Measurements from ENCODE around the gene SLC25A26.
"Not testable (repeated sequence)": the region's sequence is repeated elsewhere in the genome, so short reads cannot be mapped to it uniquely, and the experiment has no call there.

SLC25A26 gene, protein sequence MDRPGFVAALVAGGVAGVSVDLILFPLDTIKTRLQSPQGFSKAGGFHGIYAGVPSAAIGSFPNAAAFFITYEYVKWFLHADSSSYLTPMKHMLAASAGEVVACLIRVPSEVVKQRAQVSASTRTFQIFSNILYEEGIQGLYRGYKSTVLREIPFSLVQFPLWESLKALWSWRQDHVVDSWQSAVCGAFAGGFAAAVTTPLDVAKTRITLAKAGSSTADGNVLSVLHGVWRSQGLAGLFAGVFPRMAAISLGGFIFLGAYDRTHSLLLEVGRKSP

GRCh38 chr3:66220602-66221377, at the start of gene SLC25A26:
TSS of gene SLC25A26 (plus strand) at chr3:66221001. CDS start at chr3:66221095, 94 bp downstream.
- peak; percentile 89 for DNase-seq

- DNase-seq: no peak
These were observed 48.4 kb upstream of the SLC25A26 start for GRCh38 chr3:66172394-66172793.

DNA sequence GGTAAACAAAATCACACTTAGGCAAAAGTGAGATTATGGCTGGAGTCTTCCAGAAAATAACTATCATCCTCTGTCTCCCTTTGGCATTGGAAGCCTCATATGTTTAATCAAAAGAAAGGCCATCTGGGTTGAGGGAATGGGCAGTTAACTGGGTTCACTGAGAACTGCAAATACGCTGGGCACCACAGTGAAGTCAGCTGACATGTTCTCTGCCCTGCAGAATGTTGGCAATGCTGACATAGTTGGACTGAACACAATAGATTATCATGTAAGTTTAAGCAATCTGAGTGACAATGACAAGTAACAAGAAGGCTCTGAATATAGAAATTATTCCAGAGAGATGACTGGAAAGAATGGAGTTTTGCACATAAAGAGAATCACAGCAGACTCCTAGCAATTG, 43.8 kb upstream of the SLC25A26 start:
- no peak for DNase-seq

GRCh38 chr3:66178206-66178605, 42.6 kb upstream of the SLC25A26 start:
- DNase-seq: no peak

DNA sequence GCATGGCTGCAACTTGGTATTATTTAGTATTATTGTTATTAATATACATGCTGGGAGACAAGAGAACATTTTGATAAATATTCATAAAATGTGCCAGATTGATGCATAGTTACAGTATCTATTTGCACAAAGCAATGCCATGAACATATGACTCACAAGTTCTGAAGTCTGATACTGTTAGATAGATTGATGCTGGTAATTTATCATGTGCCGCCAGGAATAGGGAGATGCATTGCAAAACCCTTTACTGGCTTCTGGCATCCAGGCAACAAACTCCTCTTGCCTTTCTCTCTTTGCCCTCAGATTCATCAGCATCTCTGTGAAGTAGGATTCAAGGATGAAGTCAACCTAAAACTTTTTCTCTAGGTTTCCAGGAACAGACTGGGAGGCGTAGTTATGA, 41.0 kb upstream of the SLC25A26 start:
- no peak for DNase-seq

- DNase-seq: no peak
These were observed 39.0 kb upstream of the SLC25A26 start for GRCh38 chr3:66181764-66182163.

DNA sequence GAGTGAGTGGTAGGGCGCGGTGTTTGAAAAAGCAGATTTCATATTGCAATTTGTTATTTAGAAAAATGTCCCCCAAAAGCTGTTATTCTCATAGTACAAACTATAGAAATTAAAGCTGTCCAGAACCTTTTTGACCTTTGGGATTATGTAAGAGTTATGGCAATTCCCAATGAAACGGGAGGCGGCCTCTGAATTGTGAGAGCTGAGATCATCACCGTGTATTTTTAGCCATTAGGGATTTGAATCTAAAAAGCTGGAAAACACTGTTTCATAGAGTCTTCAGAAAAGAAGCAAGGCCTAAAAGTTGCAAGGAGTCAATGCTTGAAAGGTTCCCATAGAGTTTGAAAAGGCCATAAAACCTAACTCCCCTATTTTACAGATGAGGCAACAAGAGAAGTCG, 38.6 kb upstream of the SLC25A26 start:
- no peak for DNase-seq

GRCh38 chr3:66186545-66186944, 34.3 kb upstream of the SLC25A26 start:
- DNase-seq: no peak

GRCh38 chr3:66195347-66195783, 25.4 kb upstream of the SLC25A26 start:
- peak; percentile 71 for DNase-seq

DNA sequence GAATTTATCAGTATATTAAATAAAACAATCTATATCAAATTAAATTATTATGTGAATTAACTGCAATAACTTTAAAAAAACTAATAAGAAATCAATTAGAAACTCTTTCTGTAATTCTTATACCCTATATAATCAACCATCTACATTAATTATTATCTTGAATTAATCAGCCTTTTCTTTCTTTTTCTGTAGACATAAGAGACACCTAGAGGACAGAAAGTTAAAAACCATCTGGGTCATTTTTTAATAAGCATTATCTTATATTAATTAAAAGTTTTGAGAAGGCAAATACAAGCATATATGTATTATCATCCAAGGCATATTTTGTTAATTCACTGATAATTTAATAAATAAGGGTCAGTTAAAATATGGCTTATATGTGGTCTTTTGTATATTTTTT, 24.2 kb upstream of the SLC25A26 start:
- DNase-seq: no peak

GRCh38 chr3:66198437-66199088, 22.2 kb upstream of the SLC25A26 start:
- no peak for DNase-seq

DNA sequence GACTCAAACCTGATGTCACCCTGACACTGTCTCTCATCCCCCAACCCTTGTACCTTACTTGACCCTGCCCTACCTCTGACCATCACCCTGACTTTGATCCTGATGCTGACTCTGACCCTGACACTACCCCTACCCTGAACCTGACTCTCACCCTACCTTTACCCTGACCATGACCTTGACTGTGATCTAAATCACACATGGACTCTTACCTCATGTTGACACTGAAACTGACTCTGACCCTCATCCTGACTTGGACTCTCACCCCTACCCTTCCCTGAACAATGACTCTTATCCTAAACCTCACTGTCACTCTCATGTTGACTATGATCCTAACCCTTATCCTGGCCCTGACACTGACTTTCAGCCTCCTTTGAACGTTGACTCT, 21.7 kb upstream of the SLC25A26 start:
- DNase-seq: no peak

- no peak for DNase-seq
These were observed 20.7 kb upstream of the SLC25A26 start for GRCh38 chr3:66200147-66200546.

GRCh38 chr3:66200786-66201185, 20.0 kb upstream of the SLC25A26 start:
- no peak for DNase-seq

- DNase-seq: no peak
These were observed 17.5 kb upstream of the SLC25A26 start for GRCh38 chr3:66203275-66203674.

- DNase-seq: no peak
These were observed 14.0 kb upstream of the SLC25A26 start for GRCh38 chr3:66206806-66207205.

GRCh38 chr3:66208189-66208588, 12.6 kb upstream of the SLC25A26 start:
- no peak for DNase-seq

GRCh38 chr3:66210687-66211295, 10.0 kb upstream of the SLC25A26 start:
- DNase-seq: no peak

DNA sequence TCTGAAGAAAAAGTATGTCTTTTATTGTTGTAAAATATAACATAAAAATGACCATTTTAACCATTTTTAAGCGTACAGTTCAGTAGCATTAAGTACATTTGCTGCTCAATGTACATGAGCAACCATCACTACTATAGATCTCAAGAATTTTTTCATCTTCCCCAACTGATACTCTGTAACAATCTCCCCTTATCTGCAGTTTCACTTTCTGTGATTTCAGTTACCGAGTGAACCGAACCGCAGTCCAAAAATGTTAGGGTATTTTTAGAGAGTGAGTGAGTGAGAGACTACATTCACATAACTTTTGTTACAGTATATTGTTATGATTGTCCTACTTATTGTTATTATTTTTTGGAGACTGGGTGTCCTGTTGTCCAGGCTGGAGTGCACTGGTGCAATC, 9.0 kb upstream of the SLC25A26 start:
- DNase-seq: no peak

DNA sequence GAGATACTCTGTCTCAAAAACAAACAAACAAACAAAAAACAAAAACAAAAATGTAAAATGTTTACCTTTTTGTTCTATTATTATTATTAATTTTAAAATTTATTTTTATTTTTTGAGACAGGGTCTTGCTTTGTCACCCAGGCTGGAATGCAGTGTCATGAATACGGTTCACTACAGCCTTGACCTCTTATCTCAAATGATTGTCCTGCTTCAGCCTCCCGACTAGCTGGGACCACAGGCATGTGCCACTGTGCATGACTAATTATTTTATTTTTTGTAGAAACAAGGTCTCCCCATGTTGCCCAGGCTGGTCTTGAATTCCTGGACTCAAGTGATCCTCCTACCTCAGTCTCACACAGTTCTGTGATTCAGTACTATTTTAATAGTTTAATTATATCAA, 5.7 kb upstream of the SLC25A26 start:
- DNase-seq: no peak

DNA sequence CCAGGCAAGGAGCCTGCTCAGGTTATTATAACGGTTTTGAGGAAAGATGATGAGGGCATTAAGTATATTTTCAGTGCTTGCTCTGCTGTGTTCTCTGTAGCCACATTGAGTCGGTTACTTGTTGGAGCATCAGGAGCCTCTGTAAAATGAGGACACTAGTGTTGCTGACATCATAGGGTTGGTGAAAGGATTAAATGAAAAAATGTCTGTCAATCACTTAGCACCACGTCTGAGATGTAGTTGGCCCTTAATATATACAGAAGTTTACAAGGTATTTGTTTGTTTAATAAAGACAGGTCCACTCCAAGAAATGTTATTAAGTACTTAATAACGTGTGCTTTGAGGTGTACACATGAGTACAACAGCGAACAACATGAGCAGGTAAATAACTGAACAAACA, 735 bp upstream of the SLC25A26 start:
- DNase-seq: no peak

DNA sequence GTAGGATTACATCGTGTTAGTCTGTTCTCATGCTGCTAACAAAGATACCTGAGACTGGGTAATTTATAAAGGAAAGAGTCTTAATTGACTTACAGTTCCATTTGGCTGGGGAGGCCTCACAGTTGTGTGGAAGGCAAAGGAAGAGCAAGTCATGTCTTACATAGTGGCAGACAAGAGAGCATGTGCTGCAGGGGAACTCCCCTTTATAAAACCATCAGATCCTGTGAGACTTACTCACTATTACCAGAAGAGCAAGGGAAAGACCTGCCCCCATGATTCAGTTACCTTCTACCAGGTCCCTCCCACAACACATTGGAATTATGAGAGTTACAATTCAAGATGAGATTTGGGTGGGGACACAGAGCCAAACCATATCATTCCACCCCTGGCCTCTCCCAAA, 3.4 kb downstream of the SLC25A26 start:
- DNase-seq: no peak

DNA sequence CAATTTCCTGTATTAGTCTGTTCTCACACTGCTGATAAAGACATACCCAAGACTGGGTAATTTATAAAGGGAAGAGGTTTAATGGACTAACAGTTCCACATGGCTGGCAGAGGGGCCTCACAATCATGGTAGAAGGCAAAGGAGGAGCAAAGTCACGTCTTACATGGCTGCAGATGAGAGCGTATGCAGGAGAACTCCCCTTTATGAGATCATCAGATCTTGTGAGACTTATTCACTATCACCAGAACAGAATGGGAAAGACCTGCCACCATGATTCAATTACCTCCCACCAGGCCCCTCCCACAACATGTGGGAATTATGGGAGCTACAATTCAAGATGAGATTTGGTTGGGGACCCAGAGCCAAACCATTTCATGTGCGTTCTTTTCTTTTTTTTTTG, 5.3 kb downstream of the SLC25A26 start:
- DNase-seq: not testable (repeated sequence)

DNA sequence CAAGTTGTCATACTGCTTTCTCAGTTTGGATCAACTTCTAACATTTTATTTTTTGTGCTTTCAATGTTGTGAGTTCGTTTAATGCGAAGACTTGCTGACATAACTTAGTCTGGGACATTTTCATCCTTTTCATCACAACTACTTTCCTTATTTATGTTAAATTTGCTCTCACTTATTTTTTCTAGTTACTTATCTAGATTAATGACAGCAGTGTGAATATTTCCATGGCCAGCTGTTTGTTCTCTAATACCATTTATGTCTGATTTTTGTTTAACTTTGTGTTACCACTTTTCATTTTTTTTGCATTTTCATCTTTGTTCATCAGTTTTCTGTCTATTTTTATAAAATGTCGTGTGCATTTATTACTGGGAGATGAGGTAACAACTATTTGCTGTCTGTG, 6.2 kb downstream of the SLC25A26 start:
- no peak for DNase-seq

All from NCI-H1105 (cell line).